Astrocyte (in vitro differentiated cells and primary cell): ENCODE data around the gene PRKCA. TPM values are rescaled to one million over a fixed set of nuclear protein-coding genes. Genes with fewer than 3 reads are reported as not detected.

Experiments
- DNase-seq: peaks from one replicate; pipeline ENCODE4 v3.0.0-alpha.2; 2010; ENCODE audit warnings: low read depth
- FAIRE-seq: peaks from 2 replicates; lab custom pipeline; 2011; peaks lifted over from hg19 to GRCh38; lab: Jason Lieb, UNC
- H2AFZ ChIP-seq: 2 replicates; pipeline ENCODE4 v1.6.0; 2012; ENCODE audit warnings: low read depth, low read length, inconsistent platforms
- H3K27ac ChIP-seq: 2 replicates; pipeline ENCODE4 v1.5.1; 2011; ENCODE audit warnings: low read depth, low read length, inconsistent platforms
- H3K27me3 ChIP-seq: 2 replicates; pipeline ENCODE4 v1.6.0; 2011; ENCODE audit warnings: low read length, inconsistent platforms; ENCODE audit not compliant: insufficient read depth
- H3K36me3 ChIP-seq: 2 replicates; pipeline ENCODE4 v1.5.1; 2011; ENCODE audit warnings: low read length, inconsistent platforms; ENCODE audit not compliant: insufficient read depth
- H3K4me1 ChIP-seq: 2 replicates; pipeline ENCODE4 v1.5.1; 2011; ENCODE audit warnings: low read length, inconsistent platforms; ENCODE audit not compliant: insufficient read depth
- H3K4me2 ChIP-seq: 2 replicates; pipeline ENCODE4 v1.6.0; 2012; ENCODE audit warnings: low read length, inconsistent platforms
- H3K4me3 ChIP-seq: 2 replicates; pipeline ENCODE4 v1.5.1; 2011; ENCODE audit warnings: low read depth, mild to moderate bottlenecking, low read length, inconsistent platforms; ENCODE audit not compliant: insufficient read depth
- H3K79me2 ChIP-seq: 2 replicates; pipeline ENCODE4 v1.6.0; 2012; ENCODE audit warnings: mild to moderate bottlenecking, low read length, inconsistent platforms; ENCODE audit not compliant: insufficient read depth
- H3K9ac ChIP-seq: 2 replicates; pipeline ENCODE4 v1.6.0; 2012; ENCODE audit warnings: mild to moderate bottlenecking, low read length, inconsistent platforms
- H3K9me3 ChIP-seq: 2 replicates; pipeline ENCODE4 v1.5.1; 2012; ENCODE audit warnings: low read depth, mild to moderate bottlenecking, low read length, inconsistent platforms; ENCODE audit not compliant: insufficient read depth
- H4K20me1 ChIP-seq: 2 replicates; pipeline ENCODE4 v1.6.0; 2012; ENCODE audit warnings: low read length, inconsistent platforms; ENCODE audit not compliant: insufficient read depth
- H3K27ac Mint-ChIP-seq: one replicate; pipeline ENCODE4 v1.8.0; 2021; ENCODE audit warnings: mild to moderate bottlenecking, mixed read lengths; ENCODE audit not compliant: unreplicated experiment
- H3K27me3 Mint-ChIP-seq: one replicate; pipeline ENCODE4 v1.8.0; 2021; ENCODE audit warnings: low read depth, mixed read lengths; ENCODE audit not compliant: unreplicated experiment
- H3K36me3 Mint-ChIP-seq: one replicate; pipeline ENCODE4 v1.8.0; 2021; ENCODE audit warnings: low read depth, mixed read lengths; ENCODE audit not compliant: unreplicated experiment
- H3K4me1 Mint-ChIP-seq: one replicate; pipeline ENCODE4 v1.8.0; 2021; ENCODE audit warnings: low read depth, mixed read lengths; ENCODE audit not compliant: unreplicated experiment
- H3K4me3 Mint-ChIP-seq: one replicate; pipeline ENCODE4 v1.8.0; 2021; ENCODE audit warnings: mild to moderate bottlenecking, moderate library complexity, mixed read lengths; ENCODE audit not compliant: unreplicated experiment
- H3K9me3 Mint-ChIP-seq: one replicate; pipeline ENCODE4 v1.8.0; 2021; ENCODE audit warnings: mild to moderate bottlenecking, mixed read lengths; ENCODE audit not compliant: unreplicated experiment
- CTCF ChIP-seq: IDR thresholded peaks from 2 replicates; pipeline ENCODE4 v1.5.1; 2011; ENCODE audit warnings: low read depth, mild to moderate bottlenecking, inconsistent platforms, low read length, moderate library complexity; ENCODE audit not compliant: insufficient read depth
- EZH2 ChIP-seq: IDR thresholded peaks from 2 replicates; pipeline ENCODE4 v1.6.1; 2012; ENCODE audit warnings: mild to moderate bottlenecking, low read length, inconsistent platforms; ENCODE audit not compliant: insufficient read depth
- total RNA-seq: library from RNA; stranded (reverse); gene quantifications from 2 replicates; pipeline ENCODE4 v1.2.1, GENCODE V29; 2021

PRKCA gene
- total RNA-seq, 1 donor from 2014 or later, result 49.9 TPM

GRCh38 chr17:66782851-66783250 is 480.4 kb downstream of the PRKCA start:
- H3K27ac ChIP-seq, result no peak overlapping the region
- no peak overlapping the region for H2AFZ ChIP-seq
- no peak overlapping the region for H3K4me2 ChIP-seq
- H3K27me3 Mint-ChIP-seq, result no peaks in the 10 kb centered on the region
- FAIRE-seq (no peak), DNase-seq (no peak)
- peaks cover under 1% of the 10 kb centered on the region for H3K4me1 ChIP-seq
- peaks cover 24% of the 10 kb centered on the region for H3K36me3 Mint-ChIP-seq
- H3K9ac ChIP-seq, result no peak overlapping the region
- no peaks in the 10 kb centered on the region for H3K9me3 ChIP-seq
- H3K79me2 ChIP-seq, result no peaks in the 10 kb centered on the region
- no peaks in the 10 kb centered on the region for H4K20me1 ChIP-seq
- no peak overlapping the region for H3K4me3 Mint-ChIP-seq
- H3K4me3 ChIP-seq, result no peak overlapping the region
- no peaks in the 10 kb centered on the region for H3K9me3 Mint-ChIP-seq
- no peaks in the 10 kb centered on the region for H3K27me3 ChIP-seq
- H3K36me3 ChIP-seq, result peaks cover 5% of the 10 kb centered on the region
- no peak for TF ChIP-seq CTCF
- TF ChIP-seq EZH2, result no peak
- H3K4me1 Mint-ChIP-seq, result no peaks in the 10 kb centered on the region
- no peak overlapping the region for H3K27ac Mint-ChIP-seq

- Histone ChIP-seq H3K4me3 (no peak overlapping the region), H3K36me3 (peaks cover 5% of the 10 kb centered on the region), H3K4me2 (no peak overlapping the region), H2AFZ (no peak overlapping the region), H3K27ac (no peak overlapping the region), H3K9me3 (no peaks in the 10 kb centered on the region), H3K9ac (no peak overlapping the region), H4K20me1 (no peaks in the 10 kb centered on the region), H3K4me1 (no peaks in the 10 kb centered on the region), H3K27me3 (no peaks in the 10 kb centered on the region), H3K79me2 (no peaks in the 10 kb centered on the region)
- H3K4me3 Mint-ChIP-seq, result no peak overlapping the region
- no peak for TF ChIP-seq EZH2
- no peak for TF ChIP-seq CTCF
- H3K27me3 Mint-ChIP-seq, result no peaks in the 10 kb centered on the region
- FAIRE-seq (no peak), DNase-seq (no peak)
- no peak overlapping the region for H3K27ac Mint-ChIP-seq
- H3K4me1 Mint-ChIP-seq, result no peaks in the 10 kb centered on the region
- H3K36me3 Mint-ChIP-seq, result peaks cover 20% of the 10 kb centered on the region
- no peaks in the 10 kb centered on the region for H3K9me3 Mint-ChIP-seq
These were observed 481.4 kb downstream of the PRKCA start for GRCh38 chr17:66783656-66784381.
